ENCODE measurements around the gene CPXM2.

The CPXM2 gene

DNA sequence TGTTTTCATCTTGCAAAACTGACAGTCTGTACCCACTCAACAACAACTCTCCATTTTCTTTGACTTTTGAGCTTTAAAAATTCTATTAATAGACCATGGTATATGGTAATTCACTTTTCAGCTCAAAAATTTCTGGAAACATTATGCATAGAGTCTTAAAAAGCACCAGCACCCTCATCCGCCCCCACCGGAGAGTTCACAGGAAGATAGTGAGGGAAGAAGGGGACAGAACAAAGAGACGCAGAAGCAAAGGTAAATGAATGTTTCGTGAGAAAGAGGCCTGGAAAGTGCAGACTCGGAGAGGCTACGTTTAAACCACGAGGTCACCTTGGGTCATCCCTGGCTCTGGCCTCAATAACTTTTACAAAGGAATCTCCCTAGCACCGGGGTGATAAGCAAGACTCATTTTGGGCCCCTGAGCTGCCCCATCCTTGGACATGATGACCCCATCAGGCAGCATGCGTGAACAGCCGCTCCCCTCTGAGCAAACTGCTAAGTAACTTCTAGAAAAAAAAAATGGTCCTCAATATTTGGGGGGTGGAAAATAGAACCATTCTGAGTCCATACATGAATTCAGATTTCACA, 96.3 kb downstream of the CPXM2 start:
- DNase-seq = no peak

DNA sequence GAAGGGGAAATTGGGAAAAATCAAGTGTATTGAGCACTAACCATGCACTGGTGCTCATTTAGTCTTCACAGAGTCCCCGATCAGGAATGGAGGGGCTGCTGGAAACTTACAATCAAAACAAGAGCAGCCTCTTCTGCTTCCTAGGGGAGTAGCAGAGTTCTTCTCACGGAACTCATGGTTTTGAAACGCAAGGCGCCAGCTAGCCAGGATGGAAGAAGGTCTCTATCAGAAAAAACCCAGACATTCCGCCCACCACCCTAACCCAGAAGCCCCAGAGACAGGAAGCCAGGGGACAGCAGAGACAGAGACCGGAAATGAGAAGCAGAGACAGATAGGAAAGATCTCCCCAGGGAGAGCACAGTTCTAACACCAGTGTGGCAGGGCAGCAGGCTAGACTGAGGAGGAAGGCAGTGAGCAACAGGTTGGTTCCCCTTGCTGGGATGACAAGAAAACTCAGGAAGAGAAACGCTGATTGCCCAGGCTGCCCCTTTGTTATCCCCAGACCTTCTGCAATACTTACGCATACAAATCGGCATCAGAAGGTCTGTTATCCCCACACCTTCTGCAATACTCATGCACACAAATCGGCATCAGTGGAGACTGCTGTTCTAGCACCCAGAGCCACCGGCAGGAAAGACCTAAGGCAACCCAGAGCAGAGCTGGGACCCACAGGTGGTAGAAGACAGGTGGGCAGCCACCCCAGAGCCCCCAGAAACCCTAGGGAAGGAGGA, 99.2 kb downstream of the CPXM2 start:
- DNase-seq = no peak

DNA sequence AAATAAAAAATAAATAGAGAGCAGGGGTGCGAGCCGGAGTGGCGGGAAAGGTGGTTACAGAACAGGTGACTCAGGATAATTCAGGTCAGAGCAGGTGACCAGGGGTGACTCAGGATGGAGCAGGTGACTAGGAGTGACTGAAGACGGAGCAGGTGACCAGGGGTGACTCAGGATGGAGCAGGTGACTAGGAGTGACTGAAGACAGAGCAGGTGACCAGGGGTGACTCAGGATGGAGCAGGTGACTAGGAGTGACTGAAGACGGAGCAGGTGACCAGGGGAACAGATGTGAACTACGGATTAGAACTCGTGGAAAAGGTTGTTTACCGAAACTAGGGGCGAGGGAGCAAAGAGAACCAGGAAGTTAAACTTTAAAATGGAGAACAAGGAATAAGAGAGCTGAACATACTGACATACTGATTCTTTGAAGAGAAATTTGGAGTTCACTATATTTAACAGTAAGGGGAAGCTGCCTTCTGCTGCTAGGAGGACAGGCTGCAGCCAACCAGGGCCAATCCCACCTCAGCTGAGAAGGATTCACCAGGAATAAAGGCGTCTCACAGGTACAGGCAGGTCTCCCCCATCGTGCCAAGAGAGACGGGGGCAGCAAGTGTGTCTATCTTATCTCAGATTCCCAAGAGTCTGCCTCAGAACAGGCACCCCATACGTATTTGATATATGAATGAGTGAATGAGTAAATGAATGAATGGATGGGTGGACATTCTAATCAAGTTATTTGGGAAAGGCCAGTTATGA, 101.3 kb downstream of the CPXM2 start:
- no peak for DNase-seq

DNA sequence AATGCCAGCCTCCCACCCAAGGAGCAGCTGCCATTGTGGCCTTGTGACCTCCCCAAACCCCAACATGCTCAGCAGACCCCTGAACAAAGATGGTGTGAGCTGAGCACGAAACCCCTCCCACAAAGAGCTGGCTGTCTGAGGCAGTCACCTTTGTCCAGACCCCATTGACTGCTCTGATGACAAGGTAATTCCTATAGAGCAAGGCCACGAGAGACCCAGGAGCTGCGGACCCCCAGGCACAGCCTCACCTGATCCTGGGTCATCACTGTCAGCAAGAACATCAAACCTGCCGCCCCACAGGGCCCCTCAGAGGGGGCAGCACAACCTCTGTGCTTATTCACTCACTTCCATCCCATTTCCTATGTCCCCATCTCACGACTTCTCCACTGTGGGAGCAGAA, 102.6 kb downstream of the CPXM2 start:
- no peak for DNase-seq

DNA sequence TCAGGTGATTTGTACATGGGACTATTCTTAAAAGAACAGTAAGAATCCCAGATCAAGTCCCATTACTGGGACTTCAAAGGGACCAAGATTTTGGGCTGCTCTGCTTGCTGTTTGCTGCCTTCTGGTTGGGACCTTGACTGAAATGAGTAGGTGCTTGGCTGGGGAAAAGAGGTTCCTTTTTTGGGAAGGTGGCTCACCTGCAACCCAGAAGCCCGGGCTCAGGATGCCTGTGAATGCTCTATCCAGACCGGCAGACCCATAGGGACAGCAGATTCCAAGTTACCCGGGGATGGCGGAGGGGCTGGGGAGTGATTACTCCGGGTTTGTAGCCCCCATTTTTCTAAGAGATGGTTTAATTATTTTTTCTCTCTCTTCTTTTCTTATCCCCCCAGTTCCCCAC, 104.0 kb downstream of the CPXM2 start:
- no peak for DNase-seq

DNA sequence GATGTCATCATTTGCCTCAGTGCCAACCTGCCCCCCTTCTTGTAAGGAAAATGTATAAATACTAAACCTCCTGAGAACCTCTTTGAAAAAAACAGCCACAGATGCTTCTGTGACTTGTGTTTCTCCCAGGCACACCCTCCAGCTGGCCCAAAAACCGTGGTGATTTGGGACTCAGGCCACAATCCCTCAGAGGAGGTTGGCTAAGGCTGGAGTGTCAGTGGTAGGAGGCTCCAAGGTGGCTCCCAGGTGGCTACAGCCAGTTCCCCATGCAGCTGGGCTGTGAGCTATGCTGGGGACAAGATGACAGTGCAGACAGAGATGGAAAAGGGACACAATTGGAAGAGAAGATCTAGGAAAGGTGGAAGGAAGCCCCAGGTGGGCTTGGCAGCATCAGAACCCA, 104.7 kb downstream of the CPXM2 start:
- DNase-seq = no peak

DNA sequence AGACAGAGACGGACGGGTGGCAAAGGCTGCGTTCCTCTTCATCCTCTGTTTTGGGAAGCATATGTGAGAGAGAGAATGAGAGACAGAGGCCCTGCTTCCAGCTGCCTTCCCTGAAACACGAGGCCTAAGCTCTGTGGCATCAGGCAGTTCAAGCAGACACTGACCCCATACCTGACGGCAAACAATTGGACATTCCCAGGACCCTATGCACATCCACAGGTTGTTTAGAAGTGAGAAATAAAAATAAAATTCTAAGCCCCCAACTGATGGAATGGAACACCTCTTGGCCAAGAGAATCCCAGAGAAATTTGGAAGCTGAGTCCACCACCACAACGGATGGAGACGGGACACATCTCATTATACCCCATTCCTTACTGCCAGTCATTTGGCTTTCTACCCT, 105.3 kb downstream of the CPXM2 start:
- DNase-seq = no peak

DNA sequence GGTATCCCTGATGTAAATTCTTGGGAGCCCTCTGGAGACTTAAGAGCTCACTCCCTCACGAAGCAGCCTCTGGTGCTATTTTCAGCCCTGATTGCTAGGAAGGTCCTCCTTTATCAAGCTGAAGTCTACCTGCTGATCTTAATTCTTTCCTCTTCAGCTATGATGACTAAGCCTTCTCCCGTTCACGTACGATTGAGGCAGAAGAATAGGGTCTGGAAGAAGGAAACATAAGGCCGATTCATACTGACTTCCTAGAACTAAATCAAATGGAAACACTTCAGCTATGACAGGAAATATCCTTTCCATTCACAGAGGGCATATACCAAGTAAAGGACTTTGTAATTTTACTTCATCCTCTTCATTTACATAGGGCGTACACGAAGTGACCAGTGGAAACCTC, 107.0 kb downstream of the CPXM2 start:
- no peak for DNase-seq

DNA sequence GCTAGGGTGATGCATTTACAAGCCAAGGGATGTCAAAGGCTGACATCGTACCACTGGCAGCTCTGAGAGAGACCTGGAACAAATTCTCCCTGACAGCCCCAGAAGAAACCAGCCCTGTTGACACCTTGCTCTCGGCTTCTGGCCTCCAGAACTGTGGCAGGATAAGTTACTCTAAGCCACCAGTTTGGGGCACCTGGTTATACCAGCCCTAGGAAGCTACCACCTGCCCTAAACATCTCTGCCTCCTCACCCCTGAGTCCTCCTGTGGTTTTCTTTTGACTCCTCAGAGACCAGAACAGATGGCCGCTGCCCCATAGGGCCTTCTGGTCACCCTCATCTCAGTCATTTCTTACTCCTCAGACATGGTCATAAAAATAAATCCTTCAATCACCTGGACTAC, 107.4 kb downstream of the CPXM2 start:
- no peak for DNase-seq

DNA sequence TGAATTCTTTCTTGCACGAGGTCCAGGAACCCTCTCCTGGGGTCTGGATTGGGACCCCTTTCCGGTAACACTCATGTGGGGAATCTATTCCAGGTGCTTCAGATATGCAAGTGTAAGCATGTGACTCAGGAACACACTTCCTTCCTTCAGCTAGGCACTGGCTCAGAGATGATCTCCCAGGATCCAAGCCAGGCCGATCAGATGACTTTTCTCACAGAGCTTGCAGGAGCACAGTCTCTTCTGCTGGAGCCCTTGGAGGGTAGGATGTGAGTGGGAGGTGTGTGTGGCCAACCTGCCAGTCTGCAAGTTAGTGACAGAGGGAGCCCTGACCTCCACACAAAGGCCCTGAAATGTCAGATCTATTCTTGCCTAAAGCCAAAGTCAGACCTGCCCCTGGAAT, 108.3 kb downstream of the CPXM2 start:
- no peak for DNase-seq

DNA sequence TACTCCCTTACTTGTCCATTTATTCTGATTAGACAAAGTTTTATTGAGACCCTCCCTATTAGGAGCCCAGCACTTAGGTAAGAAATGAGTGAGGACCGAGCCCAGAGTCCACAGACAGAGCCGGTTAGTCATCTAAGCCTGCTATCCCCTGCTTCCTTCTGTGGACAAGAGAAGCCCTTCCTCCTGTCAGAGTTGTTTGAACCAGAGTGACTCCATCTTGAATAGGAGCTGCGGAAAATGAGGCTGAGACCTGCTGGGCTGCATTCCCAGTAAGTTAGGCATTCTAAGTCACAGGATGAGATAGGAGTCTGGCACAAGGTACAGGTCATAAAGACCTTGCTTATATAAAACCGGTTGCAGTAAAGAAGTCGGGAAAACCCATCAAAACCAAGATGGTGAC, 109.1 kb downstream of the CPXM2 start:
- DNase-seq = no peak

DNA sequence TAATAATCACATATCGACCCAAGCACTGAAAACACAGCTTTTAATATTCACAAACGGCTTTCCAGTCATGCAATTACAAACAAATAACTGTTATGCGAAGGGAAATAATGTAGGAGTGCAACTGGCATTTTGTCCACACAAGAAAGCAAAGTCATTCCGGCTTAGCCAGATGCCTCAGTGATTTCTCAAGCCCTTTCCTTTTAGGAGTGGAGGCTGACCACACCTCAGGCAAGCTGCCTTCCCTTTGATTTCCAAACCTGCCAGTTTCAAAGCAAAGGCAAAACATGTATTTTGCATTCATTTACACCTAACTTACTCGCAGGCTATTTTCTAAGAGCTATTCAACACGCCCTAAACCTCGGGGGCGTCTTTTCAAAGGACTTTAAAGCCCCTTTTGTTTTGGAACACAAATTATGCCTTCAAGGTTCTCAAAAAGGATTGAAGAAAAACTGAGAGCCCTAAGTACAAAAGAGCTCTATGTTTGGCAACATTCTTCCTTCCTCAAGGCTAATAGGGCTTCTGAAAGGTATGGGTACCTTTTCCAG, 109.6 kb downstream of the CPXM2 start:
- DNase-seq = no peak

DNA sequence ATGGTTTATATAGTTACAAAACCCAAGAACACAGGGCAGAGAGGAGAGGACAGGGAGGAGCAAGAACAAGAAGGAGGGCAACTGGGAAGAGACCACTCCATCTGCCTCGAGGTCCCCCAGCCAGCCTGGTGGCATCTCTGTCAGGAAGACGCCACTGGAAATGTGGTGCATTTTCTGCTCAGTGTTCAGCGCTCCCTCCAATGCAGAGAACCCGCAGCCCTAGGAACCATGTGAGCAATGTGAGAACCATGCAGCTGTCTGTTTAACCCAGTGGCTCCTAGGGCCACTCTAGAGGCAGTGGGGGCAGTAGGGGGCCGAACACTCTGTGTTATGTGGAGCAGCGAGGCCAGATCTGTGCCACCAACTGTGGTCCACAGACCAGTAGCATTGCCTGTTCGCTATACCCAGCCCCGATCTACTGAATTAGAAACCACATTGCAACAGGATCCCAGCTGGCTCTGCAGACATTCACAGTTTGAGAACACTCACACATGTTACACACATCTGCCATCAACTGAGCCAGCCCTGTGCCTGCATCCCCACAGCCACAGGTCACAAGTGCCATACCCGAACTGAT, 110.2 kb downstream of the CPXM2 start:
- no peak for DNase-seq

DNA sequence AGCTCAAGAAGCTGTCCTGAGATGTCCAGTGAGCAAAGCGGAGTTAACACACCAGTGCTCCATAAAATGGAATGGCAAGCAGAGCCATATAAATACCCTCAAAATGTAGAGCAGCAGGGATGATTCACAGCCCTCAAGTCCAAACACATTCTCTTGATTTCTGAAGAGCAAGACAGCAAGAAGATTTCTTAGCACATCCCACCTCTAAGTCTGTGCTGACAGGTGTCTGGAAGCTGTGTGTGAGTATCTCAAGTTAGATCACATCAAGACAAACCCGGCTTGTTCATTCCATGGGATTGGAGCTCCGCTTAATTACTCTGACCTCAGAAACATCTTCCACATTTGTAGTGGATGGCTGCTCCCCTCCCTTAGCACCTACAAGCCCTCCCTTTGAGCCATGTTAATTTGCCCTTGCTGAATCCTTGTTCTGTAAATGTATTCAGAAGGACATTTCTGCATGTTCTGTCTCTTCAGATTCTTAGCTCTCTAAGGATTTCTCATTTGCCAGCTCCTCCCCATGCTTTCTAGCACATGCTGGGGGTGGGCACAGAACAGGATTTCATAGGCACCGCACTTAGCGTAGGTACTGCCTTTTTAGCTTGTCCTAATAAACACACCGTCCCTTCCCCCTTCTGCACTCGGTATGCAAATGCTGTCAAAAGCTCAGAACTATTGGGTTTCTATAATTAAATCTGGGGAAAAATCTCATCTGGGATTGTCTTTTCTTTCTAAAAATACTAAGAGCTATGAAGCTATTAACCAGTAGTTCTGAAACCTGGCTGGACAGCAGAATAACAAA, 112.7 kb downstream of the CPXM2 start:
- DNase-seq = no peak

DNA sequence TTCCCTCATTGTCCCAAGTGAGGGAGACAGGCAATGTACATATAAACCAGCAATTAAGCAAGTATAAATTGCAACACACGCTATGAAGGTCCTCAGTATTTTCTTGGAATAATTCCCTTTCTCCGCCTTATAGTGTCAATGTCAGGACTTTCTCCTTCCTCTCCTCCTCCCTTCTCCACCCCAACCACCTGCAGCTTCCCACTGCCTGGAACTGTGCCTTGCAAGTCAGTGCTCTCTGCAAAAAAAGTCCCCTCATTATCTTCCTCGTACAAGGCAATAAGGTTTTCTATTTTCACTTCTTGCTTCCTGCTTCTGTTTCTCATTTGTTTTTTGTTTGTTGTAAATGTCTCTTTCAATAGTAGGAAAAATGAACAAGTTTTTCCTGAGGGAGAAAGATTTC, 113.7 kb downstream of the CPXM2 start:
- no peak for DNase-seq

DNA sequence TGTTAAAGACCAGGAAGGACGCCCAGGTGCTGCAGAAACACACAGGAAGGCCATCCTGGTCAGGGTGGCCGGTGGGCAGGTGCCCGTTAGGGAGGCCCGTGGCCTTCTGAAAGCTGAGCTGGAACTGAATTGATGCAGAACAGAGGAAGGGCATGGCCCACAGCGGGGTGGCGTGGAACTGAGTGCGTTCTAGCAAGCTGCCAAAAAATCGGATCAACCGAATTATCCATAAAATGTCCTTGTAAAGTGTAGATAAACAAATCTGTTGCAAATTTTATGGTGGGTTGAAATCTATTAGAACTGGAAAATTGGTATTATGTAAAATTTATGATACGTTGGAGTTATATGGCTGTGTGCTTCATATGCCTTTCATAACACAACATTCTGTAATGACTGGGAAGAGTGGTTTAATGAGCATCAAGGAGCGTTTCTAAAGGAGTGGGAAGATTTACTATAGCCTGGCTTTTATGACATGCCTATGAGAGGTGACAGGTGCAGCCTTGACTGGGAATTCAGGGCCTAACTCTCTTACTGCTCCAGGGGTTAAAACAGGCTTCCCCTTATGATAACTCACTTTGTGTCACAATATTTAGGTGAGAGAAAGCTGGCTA, 117.4 kb downstream of the CPXM2 start:
- no peak for DNase-seq

DNA sequence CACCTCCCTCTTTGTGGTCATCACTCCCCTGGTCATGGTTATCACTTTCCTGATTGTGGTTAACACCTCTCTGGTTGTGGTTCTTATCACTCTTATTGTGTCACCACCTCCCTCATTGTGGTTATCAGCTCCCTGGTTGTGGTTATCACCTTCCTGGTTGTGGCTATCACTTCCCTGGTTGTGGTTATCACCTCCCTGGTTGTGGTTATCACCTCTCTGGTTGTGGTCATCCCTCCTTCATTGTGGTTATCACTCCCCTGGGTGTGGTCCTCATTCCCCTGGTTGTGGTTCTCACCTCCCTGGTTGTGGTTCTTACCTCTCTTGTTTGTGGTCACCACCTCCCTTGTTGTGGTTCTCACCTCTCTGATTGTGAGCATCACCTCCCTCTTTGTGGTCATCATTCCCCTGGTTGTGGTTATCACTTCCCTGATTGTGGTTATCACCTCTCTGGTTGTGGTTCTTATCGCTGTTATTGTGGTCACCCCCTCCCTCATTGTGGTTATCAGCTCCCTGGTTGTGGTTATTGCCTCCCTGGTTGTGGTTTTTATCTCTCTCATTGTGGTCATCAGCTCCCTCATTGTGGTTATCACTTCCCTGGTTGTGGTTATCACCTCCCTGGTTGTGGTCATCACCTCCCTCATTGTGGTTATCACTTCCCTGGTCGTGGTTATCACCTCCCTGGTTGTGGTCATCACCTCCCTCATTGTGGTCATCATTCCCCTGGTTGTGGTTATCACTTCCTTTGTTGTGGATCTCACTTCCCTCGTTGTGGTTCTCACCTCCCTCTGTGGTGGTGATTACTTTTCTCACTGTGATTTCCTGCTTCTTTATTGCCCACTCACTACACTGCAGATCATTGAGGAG, 118.7 kb downstream of the CPXM2 start:
- DNase-seq = no peak

DNA sequence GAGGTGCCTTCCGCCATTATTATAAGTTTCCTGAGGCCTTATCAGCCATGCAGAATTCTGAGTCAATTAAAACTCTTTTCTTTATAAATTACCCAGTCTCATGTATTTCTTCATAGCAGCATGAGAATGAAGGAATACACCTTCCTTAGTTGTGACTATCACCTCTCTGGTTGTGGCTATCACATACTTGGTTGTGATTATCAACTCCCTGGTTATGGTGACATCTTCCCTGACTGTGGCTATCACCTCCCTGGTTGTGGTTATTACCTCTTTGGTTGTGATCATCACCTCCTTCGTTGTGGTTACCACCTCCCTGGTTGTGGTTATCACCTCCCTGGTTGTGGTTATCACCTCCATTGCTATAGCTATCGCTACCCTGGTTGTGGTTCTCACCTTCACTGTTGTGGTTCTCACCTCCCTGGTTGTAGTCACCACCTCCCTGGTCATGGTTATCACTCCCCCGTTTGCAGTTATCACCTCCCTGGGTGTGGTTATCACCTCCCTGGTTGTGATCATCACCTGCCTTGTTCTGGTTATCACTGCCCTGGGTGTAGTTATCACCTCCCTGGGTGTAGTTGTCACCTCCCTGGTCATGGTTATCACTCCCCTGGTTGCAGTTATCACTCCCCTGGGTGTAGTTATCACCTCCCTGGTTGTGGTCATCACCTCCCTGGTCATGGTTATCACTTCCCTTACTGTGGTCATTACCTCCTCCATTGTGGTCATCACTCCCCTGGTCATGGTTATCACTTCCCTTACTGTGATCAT, 119.5 kb downstream of the CPXM2 start:
- DNase-seq = no peak

DNA sequence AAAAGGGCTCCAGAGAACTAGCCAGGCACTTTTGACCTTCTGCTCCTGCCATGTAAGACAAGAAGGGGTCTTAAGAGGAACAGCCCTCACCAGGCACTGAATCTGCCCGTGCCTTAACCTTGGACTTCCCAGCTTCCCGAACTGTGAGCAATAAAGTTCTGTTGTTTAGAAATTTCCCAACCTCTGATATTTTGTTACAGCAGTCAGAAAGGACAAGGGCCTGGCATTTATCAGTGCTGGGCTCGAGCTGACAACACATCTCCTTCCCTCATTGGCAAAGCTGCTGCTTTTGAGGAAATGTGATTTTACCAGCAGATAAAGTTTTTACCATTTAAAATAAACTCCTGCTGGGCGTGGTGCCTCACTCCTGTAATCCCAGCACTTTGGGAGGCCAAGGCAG, 122.0 kb downstream of the CPXM2 start:
- DNase-seq = no peak

DNA sequence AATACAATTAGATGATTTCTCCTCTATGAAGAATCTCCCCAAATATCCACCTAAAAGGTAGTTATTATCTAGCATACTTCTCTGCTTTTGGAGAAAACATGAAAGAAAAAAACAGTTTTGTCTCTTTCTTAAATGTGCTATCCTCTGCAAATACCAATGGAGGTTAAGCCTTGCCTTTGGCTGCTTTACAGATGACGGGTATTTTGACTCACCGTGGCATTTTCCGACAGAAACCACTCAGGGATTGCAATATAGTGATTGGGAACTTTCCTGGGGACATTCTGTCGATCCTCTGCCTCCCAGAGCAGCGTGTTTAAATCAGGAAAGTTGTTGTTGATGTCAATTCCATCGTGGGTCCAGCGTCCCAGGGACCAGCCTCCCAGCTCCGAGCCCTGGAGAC, 124.8 kb downstream of the CPXM2 start:
- DNase-seq = no peak

DNA sequence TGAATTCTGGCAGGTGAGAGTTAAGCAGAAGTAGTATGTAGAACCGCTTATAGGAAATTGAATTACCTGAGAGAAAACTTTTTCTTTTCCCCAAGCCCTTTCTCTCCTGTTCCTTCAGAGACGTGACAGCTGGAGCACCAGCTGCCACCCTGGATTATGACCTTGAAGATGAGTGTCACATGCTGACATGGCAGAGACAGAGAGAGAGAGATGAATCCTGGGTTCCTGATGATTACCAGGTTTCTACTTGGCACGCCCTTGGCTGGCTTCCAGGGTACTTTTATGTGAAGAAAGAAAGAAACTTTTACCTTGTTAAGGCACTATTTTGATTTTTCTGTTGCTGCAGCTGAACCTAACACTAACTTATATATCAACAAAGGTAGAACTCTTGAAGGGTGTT, 125.6 kb downstream of the CPXM2 start:
- no peak for DNase-seq

Data from NCI-H446 treated with DMSO at 0.1 percent for 48 hours (cell line).